Spinal cord (tissue), 10 donors: ENCODE measurements around the gene RAB1A. TPM values are rescaled to one million over a fixed set of nuclear protein-coding genes. Genes with fewer than 3 reads are reported as not detected.
"Not testable (repeated sequence)": the region's sequence is repeated elsewhere in the genome, so short reads cannot be mapped to it uniquely, and the experiment has no call there.

Source experiments
- DNase-seq, 6 donors: peaks; one replicate each; pipeline versions ENCODE4 v3.0.0 to v3.0.0-alpha.2; 2013 to 2015; ENCODE audit warnings: low spot score in 6 of 6, low read depth in 4 of 6
- H3K27ac ChIP-seq: one replicate; pipeline ENCODE4 v1.5.1; 2013; ENCODE audit warnings: low read depth, low read length, control low read depth
- H3K27me3 ChIP-seq: one replicate; pipeline ENCODE4 v1.6.1; 2013; ENCODE audit warnings: low read length; ENCODE audit not compliant: control insufficient read depth, insufficient read depth
- H3K36me3 ChIP-seq: one replicate; pipeline ENCODE4 v1.6.1; 2013; ENCODE audit warnings: low read length; ENCODE audit not compliant: control insufficient read depth, insufficient read depth
- H3K4me1 ChIP-seq: one replicate; pipeline ENCODE4 v1.6.1; 2013; ENCODE audit warnings: low read length; ENCODE audit not compliant: control insufficient read depth, insufficient read depth
- H3K4me3 ChIP-seq: one replicate; pipeline ENCODE4 v1.5.1; 2013; ENCODE audit warnings: low read depth, low read length, control low read depth
- H3K9me3 ChIP-seq: one replicate; pipeline ENCODE4 v1.6.1; 2013; ENCODE audit warnings: low read length; ENCODE audit not compliant: control insufficient read depth, insufficient read depth
- WGBS: methylation state at CpG from one replicate; pipeline ENCODE4 v1.1.5; 2013; ENCODE audit warnings: missing lambda C conversion rate; ENCODE audit not compliant: insufficient coverage; 5-methylcytosine and 5-hydroxymethylcytosine counted together
- polyA plus RNA-seq, 2 donors: library from polyadenylated mRNA; unstranded; fragments of 120-200 nt; gene quantifications; one replicate each; pipeline ENCODE4 v1.2.1, GENCODE V29; 2013; ENCODE audit not compliant: insufficient read length in 2 of 2
- total RNA-seq, 2 donors: library from RNA; depleted of rRNA in 1 of 2; stranded (reverse); fragments of 120-200 nt in 1 of 2; fragments of >200 nt in 1 of 2; gene quantifications; one replicate each; pipeline versions ENCODE4 v1.2.3 to v1.2.4, GENCODE V29; 2013 to 2014
- donor health status: healthy.

The RAB1A gene
- total and polyA plus RNA-seq, 4 donors: 96.1 to 284 (median 185) TPM

- H3K4me1 ChIP-seq: peaks cover 6% of the 10 kb centered on the region
- H3K4me3 ChIP-seq: no peak overlapping the region
- H3K9me3 ChIP-seq: no peaks in the 10 kb centered on the region
- DNase-seq: peak in 2 of 6 donors; percentile 58 to 71
- H3K27ac ChIP-seq: peak overlapping the region; percentile 40
- no peaks in the 10 kb centered on the region for H3K27me3 ChIP-seq
- WGBS: 35% methylated on average over 2 of the region's 2 CpGs
- no peaks in the 10 kb centered on the region for H3K36me3 ChIP-seq
Measured at GRCh38 chr2:65164426-65164891, 34.6 kb upstream of the RAB1A start.

GRCh38 chr2:65161551-65162100 is 31.7 kb upstream of the RAB1A start:
- H3K4me3 ChIP-seq: no peak overlapping the region
- DNase-seq: no peak
- H3K27ac ChIP-seq: no peak overlapping the region
- 96% methylated on average over 3 of the region's 9 CpGs for WGBS
- no peaks in the 10 kb centered on the region for H3K27me3 ChIP-seq
- no peaks in the 10 kb centered on the region for H3K36me3 ChIP-seq
- peaks cover 6% of the 10 kb centered on the region for H3K4me1 ChIP-seq
- H3K9me3 ChIP-seq: no peaks in the 10 kb centered on the region

DNA sequence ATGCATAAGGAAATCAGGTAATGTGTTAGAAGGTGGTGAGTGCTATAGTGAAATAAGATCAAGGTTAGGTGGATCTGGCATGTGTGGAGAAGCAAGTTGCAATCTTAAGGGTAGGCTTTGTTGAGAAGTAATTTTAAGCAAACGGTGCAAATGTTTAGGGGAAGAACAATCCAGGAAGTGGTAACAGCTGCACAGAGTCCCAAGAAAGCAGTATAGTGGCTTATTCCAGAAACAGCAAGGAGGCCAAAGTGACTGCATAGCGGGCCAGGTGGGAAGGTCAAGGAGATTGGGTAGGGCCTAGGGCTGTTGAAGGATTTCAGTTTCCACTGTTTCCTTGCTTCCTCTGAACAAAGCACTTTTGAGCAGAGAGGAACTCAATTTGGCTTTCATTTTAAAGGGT is 30.0 kb upstream of the RAB1A start:
- H3K9me3 ChIP-seq: no peaks in the 10 kb centered on the region
- H3K4me3 ChIP-seq: no peak overlapping the region
- DNase-seq: no peak
- H3K4me1 ChIP-seq: peaks cover 6% of the 10 kb centered on the region
- H3K27me3 ChIP-seq: no peaks in the 10 kb centered on the region
- H3K36me3 ChIP-seq: no peaks in the 10 kb centered on the region
- 80% methylated on average over 2 of the region's 2 CpGs for WGBS
- H3K27ac ChIP-seq: no peak overlapping the region

GRCh38 chr2:65159261-65159660 is 29.4 kb upstream of the RAB1A start:
- Histone ChIP-seq H3K4me1 (peaks cover 3% of the 10 kb centered on the region), H3K4me3 (no peak overlapping the region), H3K9me3 (no peaks in the 10 kb centered on the region), H3K27ac (no peak overlapping the region), H3K27me3 (no peaks in the 10 kb centered on the region), H3K36me3 (no peaks in the 10 kb centered on the region)
- WGBS: 97% methylated on average over 3 of the region's 6 CpGs
- no peak for DNase-seq

DNA sequence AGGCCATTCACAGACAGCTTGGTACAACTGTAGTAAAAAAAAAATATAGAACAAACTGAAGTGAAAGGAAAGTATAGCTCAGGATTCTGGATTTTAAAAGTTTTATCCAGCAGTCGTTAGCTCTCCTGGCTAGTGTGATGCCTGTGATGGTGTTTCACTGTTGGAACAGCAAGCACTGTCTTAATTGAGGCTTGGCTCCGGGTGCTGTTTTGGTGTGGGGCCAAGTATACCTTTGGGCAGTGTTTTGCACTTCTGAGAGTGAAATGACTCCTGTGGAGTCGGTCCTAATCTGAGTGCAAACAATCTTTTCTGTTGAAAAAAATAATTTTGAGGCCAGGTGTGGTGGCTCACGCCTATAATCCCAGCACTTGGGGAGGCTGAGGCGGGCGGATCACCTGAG is 28.7 kb upstream of the RAB1A start:
- Histone ChIP-seq H3K4me3 (no peak overlapping the region), H3K36me3 (no peaks in the 10 kb centered on the region), H3K9me3 (no peaks in the 10 kb centered on the region), H3K4me1 (peaks cover under 1% of the 10 kb centered on the region), H3K27me3 (no peaks in the 10 kb centered on the region), H3K27ac (no peak overlapping the region)
- WGBS: 61% methylated on average over 2 of the region's 6 CpGs
- DNase-seq: no peak

DNA sequence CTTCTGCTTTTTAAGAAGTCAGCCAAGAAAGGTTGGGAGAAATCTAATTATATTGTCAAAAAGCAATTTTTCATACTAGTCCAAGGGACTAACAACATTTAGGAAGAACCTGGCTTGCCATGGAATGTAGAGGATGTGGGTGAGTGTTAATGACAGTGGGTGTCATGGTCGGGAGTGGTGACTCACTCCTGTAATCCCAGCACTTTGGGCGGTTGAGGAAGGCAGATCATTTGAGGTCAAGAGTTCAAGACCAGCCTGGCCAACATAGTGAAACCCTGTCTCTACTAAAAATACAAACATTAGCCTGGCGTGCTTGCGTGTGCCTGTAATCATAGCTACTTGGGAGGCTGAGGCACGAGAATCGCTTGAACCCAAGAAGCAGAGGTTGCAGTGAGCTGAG is 27.9 kb upstream of the RAB1A start:
- not testable (repeated sequence) for H3K36me3 ChIP-seq, H3K27ac ChIP-seq, H3K27me3 ChIP-seq, H3K9me3 ChIP-seq, H3K4me1 ChIP-seq, DNase-seq, H3K4me3 ChIP-seq
- 90% methylated on average over 5 of the region's 6 CpGs for WGBS

DNA sequence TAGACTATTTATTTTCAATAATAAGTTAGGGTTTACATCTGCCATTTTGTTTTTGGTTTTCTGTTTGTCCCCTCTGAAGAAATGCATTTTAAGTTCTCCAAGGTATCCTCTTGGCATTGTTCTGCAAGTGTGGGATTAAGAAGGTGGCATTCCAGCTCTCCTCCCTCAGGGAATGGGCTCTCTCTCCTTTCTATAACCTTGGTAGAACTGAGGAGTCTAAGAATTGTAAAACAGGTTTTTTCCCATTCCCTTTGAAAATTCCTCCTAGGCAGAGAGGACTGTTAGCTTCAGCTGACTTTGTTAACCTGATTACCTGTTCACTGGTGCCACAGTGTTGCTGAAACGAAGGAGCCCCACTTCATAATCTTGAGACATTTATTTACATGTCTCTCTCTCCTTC is 26.1 kb upstream of the RAB1A start:
- no CpG with 5 or more reads among the region's 1 CpG for WGBS
- Histone ChIP-seq H3K4me1 (no peaks in the 10 kb centered on the region), H3K9me3 (no peaks in the 10 kb centered on the region), H3K27ac (no peak overlapping the region), H3K4me3 (no peak overlapping the region), H3K27me3 (no peaks in the 10 kb centered on the region), H3K36me3 (no peaks in the 10 kb centered on the region)
- no peak for DNase-seq

- H3K4me3 ChIP-seq: no peak overlapping the region
Measured at GRCh38 chr2:65153515-65153914, 23.6 kb upstream of the RAB1A start.

DNA sequence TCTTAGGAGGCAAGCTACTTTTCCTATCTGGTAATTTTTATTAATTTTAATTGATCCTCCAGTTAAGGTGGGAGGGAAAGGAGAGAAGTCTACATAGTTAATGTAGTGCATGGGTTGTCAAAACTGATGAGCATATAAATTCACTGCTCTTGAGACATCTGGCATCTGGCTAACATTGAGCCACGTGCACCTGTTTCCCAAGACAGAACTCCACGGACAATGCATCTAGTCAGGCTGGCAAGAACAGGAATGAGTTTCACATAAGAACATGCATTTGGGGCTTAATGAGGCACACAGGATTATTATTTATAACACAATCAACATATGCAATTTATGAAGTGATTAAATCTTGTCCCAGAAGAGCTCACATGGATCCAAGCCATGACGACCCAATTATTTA is 16.2 kb upstream of the RAB1A start:
- no peaks in the 10 kb centered on the region for H3K27me3 ChIP-seq
- no peaks in the 10 kb centered on the region for H3K4me1 ChIP-seq
- 33% methylated on average over 1 of the region's 3 CpGs for WGBS
- H3K4me3 ChIP-seq: no peak overlapping the region
- H3K36me3 ChIP-seq: no peaks in the 10 kb centered on the region
- DNase-seq: peak in 1 of 6 donors; percentile 46
- H3K27ac ChIP-seq: no peak overlapping the region
- H3K9me3 ChIP-seq: no peaks in the 10 kb centered on the region

More at GRCh38 chr2:65153515-65153914, 23.6 kb upstream of the RAB1A start:
- Histone ChIP-seq H3K36me3 (no peaks in the 10 kb centered on the region), H3K9me3 (no peaks in the 10 kb centered on the region), H3K27ac (no peak overlapping the region), H3K27me3 (no peaks in the 10 kb centered on the region), H3K4me1 (no peaks in the 10 kb centered on the region)
- DNase-seq: no peak
- no CpG with 5 or more reads among the region's 3 CpGs for whole genome bisulfite sequencing

GRCh38 chr2:65144571-65144970 is 14.7 kb upstream of the RAB1A start:
- H3K4me3 ChIP-seq: no peak overlapping the region
- no peaks in the 10 kb centered on the region for H3K36me3 ChIP-seq
- H3K27me3 ChIP-seq: no peaks in the 10 kb centered on the region
- no peaks in the 10 kb centered on the region for H3K4me1 ChIP-seq
- WGBS: no CpG with 5 or more reads among the region's 2 CpGs
- no peaks in the 10 kb centered on the region for H3K9me3 ChIP-seq
- DNase-seq: no peak
- no peak overlapping the region for H3K27ac ChIP-seq
